GM21737 (cell line): ENCODE results near the gene HEPHL1.

Source experiments
- ATAC-seq: cut with Tn5 transposase; IDR thresholded peaks from one replicate; pipeline ENCODE4 v1.9.1; 2021; ENCODE audit warnings: mild to moderate bottlenecking, moderate library complexity; ENCODE audit not compliant: unreplicated experiment

HEPHL1 gene

DNA sequence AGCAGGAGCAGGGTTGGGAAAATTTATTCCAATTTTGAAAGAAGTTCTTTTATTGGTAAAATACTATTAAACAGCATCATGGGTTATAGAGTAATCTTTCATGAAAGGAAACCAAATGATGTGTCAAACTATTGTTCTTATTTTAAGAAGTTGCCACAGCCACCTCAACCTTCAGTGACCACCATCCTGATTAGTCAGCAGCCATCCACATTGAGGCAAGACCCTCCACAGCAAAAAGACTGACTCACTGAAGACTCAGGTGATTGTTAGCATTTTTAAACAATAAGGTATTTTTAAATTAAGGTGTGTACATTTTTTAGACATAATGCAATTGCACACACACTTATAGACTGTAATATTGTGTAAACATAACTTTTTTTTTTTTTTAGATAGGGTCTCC is 3.7 kb upstream of the HEPHL1 start:
- no peak for ATAC-seq

DNA sequence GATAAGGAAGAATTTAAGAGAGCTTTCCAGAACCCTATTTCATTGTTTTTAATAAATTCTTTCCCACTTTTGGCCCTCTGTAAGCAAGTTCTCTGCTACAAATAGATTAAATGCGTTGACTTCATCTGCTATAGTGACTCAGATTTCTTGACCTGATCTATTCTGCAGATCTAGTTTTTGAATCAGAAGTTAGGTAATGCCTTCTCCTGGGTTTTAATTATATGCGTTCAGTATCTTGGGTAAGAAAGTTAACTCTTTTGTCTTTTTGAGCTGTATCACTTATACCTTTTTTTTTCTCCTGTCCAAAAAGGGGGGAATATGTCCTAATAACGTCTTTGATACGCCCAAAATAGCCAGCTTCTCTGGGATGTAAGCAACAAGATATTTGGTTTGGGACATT is 2.4 kb upstream of the HEPHL1 start:
- ATAC-seq: no peak

DNA sequence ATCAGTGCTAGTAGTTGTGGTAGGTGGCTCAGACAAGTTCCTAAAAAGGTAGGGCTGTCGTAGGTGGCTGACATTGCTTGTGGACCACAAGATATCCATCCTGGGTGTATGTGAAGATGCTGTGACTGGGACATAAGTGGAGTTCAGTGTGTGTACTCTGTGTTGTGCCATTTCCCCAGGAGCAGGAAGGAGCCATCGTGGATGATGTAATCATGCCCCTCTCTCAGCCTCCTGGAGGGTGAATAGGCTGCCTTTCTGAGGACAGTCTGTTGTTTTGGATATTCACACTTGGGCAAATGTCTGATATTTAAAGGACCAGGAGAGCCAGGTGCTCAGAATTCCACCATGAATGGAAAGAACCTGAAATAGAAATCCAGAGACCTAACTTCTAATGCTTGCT is 2.7 kb downstream of the HEPHL1 start:
- ATAC-seq: no peak

DNA sequence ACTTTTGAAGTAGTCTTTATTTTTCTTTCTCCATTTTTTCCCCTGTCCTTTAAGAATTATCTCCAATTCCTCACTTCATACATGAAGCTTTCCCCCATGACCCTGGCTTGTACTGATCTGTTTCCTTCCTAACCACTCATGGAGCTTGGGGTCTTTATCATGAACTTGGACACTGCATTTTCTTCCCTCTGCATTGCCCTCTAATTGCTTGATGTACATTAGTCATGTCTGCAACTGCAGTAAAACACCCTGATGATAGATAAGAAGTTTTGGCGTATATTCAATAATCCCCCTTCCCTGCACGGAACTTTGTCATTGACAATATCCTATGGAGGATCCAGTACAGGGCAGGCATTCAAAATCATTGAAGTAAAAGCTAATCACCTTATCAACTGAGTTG is 3.4 kb downstream of the HEPHL1 start:
- ATAC-seq: no peak

DNA sequence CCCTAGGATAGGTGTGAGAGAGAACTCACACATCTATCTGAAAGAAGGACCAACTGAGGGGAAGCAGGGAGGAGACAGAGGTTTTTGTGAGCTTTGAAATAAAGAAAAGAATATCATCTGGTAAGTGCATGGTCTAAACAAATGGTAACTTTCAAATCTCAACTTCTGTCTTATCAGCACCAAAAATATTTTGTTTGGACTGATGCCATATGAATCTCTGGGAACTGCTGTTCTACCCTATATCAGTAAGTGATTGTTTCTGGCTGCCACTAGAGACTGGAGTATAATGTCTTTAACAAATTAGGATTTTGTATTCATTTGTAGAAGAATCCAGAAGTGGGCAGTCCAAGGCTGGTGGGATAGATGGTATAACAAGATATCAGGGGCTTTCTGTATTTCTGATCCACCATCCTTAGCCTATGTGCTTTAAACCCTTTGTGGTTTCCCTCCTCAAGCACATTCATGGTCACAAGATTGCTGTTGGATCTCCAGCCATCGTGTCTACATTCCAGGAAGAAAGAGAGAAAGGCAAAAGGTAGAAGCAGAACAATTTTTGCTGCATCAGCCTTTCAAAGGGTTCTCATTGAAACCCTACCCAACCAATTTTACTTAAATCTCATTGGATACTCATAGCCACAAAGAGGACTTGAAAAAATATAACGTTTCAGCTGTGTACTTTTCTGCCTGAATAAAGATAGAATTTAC is 4.7 kb downstream of the HEPHL1 start:
- no peak for ATAC-seq

DNA sequence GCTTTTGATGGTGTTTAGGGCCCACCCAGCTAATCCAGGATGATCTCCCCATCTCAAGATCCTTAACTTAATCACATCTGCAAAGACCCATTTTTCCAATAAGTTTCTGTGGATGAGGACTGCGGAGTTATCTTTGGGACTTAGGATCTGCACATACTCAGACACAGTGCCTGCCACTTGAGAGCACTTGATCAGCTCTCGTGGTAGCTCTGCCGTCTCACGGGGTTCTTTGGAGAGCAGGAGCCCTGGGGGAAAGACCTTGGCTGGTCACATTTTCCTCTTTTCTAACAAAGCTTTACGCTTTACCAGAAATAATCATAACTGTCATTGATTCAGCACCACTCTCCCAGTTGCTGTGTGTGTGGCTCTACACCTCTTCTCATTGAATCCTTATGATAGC is 6.1 kb downstream of the HEPHL1 start:
- ATAC-seq: no peak

DNA sequence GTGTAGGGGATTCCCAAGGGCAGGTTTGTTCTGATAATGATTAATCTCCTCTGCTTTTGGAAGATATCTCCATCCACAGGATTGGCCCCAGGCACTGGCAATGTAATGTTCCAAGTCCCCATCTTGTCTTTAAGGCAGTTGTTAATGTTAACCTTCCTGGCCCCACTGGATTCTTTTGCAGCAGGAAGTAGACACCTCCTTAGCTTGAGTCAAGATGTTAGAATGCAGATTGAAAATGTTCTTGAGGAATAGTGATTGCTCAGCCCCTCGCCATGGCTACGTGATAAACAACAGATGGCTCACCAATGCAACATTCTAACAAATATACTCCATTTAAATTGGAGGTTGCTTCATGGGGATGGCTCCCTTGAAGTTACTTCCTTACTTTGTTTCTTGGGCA is 7.3 kb downstream of the HEPHL1 start:
- ATAC-seq: no peak

DNA sequence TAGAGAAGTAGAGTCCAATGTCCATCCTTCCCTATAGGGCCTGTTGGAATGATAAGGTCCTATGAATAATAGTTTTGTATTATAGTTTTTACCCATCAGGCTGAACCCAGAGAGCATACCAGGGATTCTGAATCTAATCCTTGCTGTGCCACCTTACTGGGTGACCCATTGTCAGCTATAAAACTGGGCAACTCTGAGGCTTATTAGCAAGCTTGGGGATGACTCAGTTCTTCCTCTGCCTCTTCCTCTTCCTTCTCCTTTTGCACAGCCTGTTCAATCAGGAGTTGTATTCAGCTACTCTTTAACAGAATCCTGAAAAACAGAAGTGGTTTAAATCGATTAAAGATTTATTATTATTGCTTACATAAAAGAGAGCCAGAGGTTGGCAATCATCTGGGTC is 8.9 kb downstream of the HEPHL1 start:
- ATAC-seq: no peak

DNA sequence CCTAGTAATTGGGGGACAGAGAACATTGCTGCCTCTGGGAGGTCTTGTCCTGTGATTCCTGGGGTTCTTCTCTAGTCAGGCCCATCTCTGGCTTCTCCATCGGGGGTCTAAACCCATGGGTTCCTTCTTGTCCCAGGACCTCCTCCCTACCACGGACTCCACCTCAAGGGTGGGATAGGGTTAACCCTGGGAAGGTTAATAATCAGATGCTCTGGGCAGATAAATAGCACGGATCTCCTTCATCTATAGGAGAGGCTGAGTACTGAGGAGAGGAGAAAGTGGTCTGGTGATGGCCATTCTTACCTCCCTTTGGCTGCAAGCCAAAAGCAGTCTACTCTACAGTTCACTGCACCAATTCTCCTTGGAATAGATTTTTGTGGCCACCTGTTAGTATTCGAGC is 10.5 kb downstream of the HEPHL1 start:
- no peak for ATAC-seq

DNA sequence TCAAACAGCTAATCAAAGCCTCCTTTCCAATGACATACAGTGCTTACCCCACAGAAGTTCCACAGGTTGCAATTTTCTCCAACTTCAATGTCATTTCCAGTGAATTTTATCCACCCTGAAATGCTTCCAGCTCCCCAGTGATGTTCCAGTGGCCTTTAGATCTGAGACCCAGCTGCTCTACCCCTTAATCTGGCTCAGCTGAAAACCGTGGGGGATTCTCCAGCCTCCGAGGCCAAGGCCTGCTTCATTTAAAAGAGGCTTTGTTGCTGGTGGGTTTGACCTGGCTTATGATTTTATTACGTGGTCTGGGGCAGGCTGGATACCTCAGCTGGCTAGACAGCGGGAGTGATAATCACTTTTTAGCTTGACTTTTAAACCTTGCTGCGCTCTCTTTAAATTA is 10.9 kb downstream of the HEPHL1 start:
- no peak for ATAC-seq

DNA sequence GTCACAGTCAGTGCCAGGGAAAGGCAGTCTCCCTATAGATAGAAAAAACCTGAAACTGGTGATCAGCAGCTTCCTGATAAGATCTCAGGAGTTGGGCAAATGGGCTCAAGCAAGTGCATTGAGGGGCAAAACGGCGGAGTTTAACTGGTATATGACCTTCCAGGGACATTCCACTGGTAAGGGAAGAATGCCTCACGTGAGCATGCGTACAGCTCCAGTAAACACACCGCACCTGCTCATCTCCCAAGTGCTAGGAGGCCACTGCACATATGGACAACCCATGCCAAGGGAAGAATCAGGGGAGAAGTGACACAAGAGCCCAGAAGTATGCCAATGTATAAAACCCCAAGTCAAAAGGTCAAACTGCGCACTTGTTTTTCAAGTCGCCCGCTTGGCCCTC is 11.6 kb downstream of the HEPHL1 start:
- ATAC-seq: no peak

DNA sequence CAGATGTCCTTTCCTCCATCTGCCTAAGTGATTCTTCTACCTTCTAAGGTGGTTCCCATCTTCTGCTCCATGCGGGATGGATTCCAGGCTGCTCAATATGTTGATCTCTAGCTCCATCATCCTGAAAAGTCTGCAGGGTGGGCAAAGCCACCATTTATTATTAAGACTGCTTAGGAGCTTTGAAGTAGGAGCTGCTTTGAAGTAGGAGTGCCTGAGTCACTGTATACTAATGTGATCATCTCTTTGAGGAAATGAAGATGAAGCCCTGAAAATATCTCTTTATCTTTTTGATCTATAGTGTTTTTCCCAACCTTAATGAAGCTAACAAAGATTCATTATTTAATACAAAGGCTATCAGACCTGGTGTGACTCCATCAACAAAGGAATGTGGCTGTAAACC is 13.1 kb downstream of the HEPHL1 start:
- no peak for ATAC-seq

DNA sequence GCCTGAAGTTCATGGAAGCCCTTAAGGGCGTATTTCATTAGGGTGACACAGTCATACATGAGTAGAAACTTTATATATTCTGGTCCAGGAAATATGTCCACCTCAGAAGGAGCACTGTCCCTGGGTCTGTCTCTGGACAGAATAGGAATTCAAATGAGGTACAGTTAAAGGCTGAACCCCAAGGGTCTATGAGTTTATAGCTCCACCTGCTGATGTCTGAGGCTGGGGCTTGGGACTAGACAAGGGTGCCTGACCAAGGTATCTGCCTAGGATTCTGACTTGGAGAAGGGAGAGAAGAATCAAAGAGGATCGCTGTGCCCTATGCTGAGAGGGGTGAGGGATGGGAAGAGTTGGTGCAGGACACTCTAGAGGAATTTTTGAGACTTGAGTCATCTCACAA is 14.9 kb downstream of the HEPHL1 start:
- no peak for ATAC-seq

DNA sequence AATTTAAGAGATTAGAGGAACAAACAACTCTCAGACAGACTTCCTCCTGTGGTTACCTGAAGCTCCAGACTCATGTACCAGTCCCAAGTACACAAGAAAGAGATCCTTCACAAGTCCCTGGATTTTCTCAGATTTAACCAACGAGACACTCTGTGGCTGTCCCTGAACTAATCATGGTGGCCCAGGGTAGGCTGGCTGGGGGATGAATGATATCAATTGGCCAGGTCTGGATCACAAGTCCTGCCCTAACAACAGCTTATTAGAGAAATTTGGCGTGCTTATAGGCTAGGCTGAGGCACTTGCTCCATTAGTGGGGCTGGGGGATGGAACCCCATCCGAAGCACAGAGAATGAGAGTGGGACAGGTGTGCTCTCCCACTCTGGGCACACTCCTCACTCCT is 22.1 kb downstream of the HEPHL1 start:
- ATAC-seq: no peak

DNA sequence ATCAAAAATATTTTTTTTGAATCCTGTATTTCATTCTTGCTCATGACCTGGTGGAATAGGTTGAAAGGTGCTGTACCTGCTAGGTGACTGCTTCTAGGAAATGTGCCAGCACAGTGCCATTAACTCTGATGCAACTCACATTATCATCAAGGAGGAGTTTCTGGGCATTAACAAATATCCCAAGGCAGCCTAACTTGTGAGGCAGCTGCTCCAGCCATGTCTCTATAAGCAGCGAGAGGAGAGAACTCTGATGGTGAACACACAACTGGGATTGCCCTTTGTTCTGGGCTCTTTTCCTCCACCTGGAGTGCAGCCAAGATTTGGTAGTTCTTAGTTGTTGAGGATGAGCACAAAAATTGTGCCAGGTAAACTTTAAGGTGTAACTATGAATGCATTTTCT is 25.6 kb downstream of the HEPHL1 start:
- ATAC-seq: no peak

DNA sequence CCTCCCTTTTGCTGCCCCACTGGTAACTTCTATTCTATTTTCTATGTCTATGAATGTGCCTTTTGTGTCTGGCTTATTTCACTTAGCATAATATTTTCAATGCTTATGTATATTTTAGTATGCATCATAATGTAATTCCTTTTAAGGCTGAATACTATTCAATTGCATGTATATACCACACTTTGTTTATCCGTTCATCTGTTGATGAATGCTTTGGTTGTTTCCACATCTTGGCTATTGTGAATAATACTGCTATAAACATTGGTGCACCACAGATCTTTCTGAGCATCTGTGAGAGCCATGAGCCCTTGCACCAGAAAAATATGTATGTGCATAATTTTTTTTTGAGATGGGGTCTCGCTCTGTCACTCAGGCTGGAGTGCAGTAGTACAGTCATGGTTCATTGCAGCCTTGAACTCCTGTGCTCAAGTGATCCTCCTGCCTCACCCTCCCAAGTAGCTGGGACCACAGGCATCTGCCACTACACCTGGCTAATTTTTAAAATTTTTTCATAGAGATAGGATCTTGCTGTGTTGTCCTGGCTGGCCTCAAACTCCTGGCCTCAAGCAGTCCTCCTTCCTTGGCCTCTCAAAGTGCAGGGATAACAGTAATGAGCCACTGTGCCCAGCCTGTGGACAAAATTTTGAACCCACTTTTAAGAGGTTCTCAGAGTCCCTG is 27.0 kb downstream of the HEPHL1 start:
- no peak for ATAC-seq

DNA sequence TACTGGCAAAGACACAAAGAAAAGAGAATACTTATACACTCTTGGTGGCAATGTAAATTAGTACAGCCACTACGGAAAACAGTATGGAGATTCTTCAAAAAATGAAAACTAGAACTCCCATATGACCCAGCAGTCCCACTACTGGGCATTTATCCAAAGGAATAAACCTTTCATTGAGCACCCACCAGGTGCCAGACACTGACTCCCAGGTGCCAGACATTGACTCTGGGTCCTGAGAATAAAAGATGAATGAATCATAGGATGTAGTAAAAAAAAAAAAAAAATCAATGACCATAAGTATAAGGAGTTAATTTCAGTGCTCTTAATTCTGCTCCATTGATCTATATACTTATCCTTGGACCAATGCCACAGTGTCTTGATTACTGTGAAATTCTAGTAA is 28.2 kb downstream of the HEPHL1 start:
- ATAC-seq: no peak

DNA sequence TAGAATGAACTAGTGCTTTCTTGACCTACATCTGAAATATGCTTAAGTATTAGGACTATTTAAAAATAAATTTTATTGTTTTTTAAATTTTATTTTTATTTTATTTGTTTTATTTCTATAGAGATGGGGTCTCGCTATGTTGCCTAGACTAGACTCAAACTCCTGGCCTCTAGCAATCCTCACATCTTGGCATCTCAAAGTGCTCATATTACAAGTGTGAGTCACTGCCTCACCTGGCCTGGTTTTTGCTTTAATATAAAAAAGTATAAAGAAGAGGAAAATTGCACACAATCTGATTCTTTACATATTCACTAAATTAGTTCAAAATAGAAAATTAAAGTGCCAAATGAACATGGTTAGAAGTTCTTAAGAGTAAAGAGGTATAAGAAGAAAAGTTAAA is 37.5 kb downstream of the HEPHL1 start:
- no peak for ATAC-seq

DNA sequence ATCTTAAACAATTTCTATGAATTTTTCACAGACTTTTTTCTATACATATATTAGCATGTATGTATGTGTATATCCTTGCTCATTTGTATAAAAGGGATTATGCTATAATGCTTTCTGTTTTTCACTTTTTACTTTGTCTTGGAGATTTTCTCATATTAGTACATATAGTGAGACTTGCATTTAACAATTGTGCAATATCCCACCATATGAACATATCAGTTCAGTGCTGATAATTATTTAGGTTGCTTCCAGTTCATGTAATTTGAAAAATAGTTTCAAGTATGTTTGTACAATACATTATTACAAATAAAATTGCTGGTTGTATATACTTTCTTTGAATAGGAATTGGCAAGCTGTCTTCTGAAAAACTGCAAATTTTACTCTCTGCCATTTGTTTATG is 37.9 kb downstream of the HEPHL1 start:
- ATAC-seq: no peak

DNA sequence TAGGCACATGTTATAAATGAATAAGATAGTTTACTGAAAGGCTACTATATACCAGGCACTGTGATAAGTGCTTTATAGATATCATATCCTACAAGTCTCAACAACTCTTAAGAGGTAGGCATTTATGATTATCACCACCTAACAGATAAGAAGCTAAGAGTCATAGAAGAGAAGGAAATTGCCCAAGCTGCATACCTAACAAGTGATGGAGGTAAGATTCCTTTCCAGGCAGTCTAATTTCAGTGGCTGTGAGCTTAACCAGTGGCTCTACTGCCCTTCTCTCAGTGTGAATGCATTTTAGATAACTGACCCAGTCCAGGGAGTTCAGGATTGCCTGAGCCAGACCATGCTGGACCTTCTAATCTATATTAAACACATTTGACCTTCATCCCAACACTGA is 39.2 kb downstream of the HEPHL1 start:
- ATAC-seq: no peak

DNA sequence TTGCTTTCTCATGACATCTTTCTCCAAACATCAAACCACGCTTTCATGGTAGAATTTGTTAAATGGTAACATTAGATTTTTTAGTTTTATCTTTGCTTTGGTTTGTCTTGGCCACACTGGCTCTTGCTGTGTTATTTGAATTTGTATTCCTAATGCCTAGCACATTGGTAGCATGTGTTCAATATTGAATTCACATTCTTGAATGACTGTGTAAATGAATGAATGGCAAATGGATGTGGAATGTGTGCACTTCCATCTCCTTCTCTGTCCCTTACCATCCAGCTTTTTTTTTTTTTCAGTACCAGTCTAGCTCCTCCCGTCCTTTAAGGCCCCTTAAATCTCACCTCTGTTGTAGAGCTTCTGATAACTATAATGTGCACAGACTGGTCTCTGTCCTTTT is 41.2 kb downstream of the HEPHL1 start:
- ATAC-seq: no peak

DNA sequence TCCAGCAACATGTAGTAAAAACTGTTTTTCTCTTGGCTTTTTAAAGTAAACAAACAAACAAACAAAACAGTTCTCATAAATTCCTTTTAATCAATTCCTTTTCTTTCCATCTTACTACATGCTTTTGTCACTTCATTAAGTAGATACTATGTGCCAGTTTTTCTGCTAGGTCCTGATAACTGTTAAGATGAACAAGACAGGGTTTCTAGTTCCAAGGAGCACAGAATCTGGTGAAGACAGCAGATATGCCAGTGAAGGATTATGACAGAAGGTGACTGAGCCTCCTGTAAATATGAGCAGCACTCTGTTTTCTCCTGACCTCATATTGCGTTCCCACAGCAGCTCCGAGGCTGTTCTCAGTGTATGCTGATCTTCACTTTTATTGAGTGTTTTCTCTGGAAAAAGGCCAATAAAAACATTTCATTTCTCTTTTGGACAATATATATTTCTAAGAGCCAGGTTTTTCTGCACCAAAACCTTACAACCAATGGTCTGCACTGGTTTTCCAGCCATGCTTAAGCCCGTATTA is 45.8 kb downstream of the HEPHL1 start:
- ATAC-seq: no peak

DNA sequence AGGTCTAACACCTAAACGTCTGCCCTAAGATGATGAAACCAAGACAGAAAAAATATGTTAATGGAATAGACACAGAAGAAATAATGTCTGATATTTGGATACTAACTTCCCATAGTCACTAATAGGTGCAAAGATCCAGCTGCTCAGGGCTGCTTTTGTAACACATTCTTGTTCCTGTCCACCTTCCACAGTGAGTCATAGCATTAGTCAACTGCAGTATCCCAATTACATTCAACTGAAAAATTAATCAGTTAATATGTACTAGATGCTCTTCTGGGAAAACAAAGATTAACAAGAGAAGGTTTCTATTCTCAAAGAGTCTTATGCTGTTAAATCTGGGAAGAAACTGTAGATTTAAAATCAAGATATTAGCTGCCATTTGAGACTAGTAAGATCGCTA is 47.6 kb downstream of the HEPHL1 start:
- no peak for ATAC-seq
